Right atrium auricular region (tissue), 2 donors: ENCODE measurements around the gene TMX4. TPM values are rescaled to one million over a fixed set of nuclear protein-coding genes. Genes with fewer than 3 reads are reported as not detected.

Experiments used
- DNase-seq: peaks from one replicate; pipeline ENCODE4 v3.0.0-alpha.2; 2019; ENCODE audit warnings: low spot score
- H3K27ac ChIP-seq, 2 donors: fragments of 200-600 bp; sonication (generic); 1 replicate in 1 of 2; 2 replicates in 1 of 2; pipeline ENCODE4 v1.5.1; 2016 to 2019
- H3K27me3 ChIP-seq, 2 donors: fragments of 200-600 bp; sonication (generic); one replicate each; pipeline versions ENCODE4 v1.5.1 to v1.6.0; 2017 to 2019
- H3K36me3 ChIP-seq: fragments of 200-600 bp; sonication (generic); one replicate; pipeline ENCODE4 v1.5.1; 2016
- H3K4me1 ChIP-seq, 2 donors: fragments of 200-600 bp; sonication (generic); one replicate each; pipeline versions ENCODE4 v1.5.1 to v1.6.0; 2017 to 2019
- H3K4me3 ChIP-seq, 2 donors: fragments of 200-600 bp; sonication (generic); 1 replicate in 1 of 2; 2 replicates in 1 of 2; pipeline ENCODE4 v1.5.1; 2017 to 2019; ENCODE audit warnings: mild to moderate bottlenecking in 1 of 2, moderate library complexity in 1 of 2
- H3K9me3 ChIP-seq, 2 donors: fragments of 200-600 bp; sonication (generic); one replicate each; pipeline ENCODE4 v1.5.1; 2019
- CTCF ChIP-seq, 2 donors: fragments of 200-600 bp; sonication (generic); IDR thresholded peaks; one replicate each; pipeline ENCODE4 v1.5.1; 2019; ENCODE audit warnings: antibody characterized with exemption in 2 of 2
- total RNA-seq, 2 donors: library from RNA; depleted of rRNA; stranded (reverse); fragments of >200 nt; gene quantifications; one replicate each; pipeline ENCODE4 v1.1.0, GENCODE V29; 2016

TMX4 gene
- total RNA-seq, 2 donors from 2014 or later = 90.4 to 191 TPM

- DNase-seq = no peak
- Histone ChIP-seq H3K27ac (no peak overlapping the region), H3K36me3 (peaks cover 39% of the 10 kb centered on the region), H3K27me3 (no peaks in the 10 kb centered on the region), H3K9me3 (no peaks in the 10 kb centered on the region), H3K4me1 (peaks cover 0 to 18% of the 10 kb centered on the region in 2 donors), H3K4me3 (no peak overlapping the region)
- no peak for TF ChIP-seq CTCF (IDR thresholded peaks at IDR 0.05)
Observed at GRCh38 chr20:8002056-8002455, 17.5 kb downstream of the TMX4 start.

GRCh38 chr20:8000796-8001195, 18.8 kb downstream of the TMX4 start:
- Histone ChIP-seq H3K9me3 (no peaks in the 10 kb centered on the region), H3K27ac (no peak overlapping the region), H3K4me3 (no peak overlapping the region), H3K36me3 (peaks cover 50% of the 10 kb centered on the region), H3K27me3 (no peaks in the 10 kb centered on the region), H3K4me1 (peaks cover 0 to 17% of the 10 kb centered on the region in 2 donors)
- no peak for DNase-seq
- no peak for TF ChIP-seq CTCF (IDR thresholded peaks at IDR 0.05)

GRCh38 chr20:7996898-7997297, 22.7 kb downstream of the TMX4 start:
- no peak for TF ChIP-seq CTCF (IDR thresholded peaks at IDR 0.05)
- peaks cover 75% of the 10 kb centered on the region for H3K36me3 ChIP-seq
- H3K4me3 ChIP-seq = no peak overlapping the region
- H3K9me3 ChIP-seq = peaks cover 0 to 11% of the 10 kb centered on the region in 2 donors
- no peaks in the 10 kb centered on the region for H3K4me1 ChIP-seq
- H3K27me3 ChIP-seq = no peaks in the 10 kb centered on the region
- no peak for DNase-seq
- no peak overlapping the region for H3K27ac ChIP-seq

GRCh38 chr20:7994809-7995208, 24.8 kb downstream of the TMX4 start:
- no peaks in the 10 kb centered on the region for H3K27me3 ChIP-seq
- no peak for TF ChIP-seq CTCF (IDR thresholded peaks at IDR 0.05)
- no peak for DNase-seq
- H3K27ac ChIP-seq = no peak overlapping the region
- H3K36me3 ChIP-seq = peaks cover 62% of the 10 kb centered on the region
- H3K9me3 ChIP-seq = peaks cover 0 to 11% of the 10 kb centered on the region in 2 donors
- H3K4me1 ChIP-seq = no peaks in the 10 kb centered on the region
- no peak overlapping the region for H3K4me3 ChIP-seq

GRCh38 chr20:7993703-7994102, 25.9 kb downstream of the TMX4 start:
- Histone ChIP-seq H3K4me1 (no peaks in the 10 kb centered on the region), H3K36me3 (peaks cover 51% of the 10 kb centered on the region), H3K9me3 (peaks cover 0 to 11% of the 10 kb centered on the region in 2 donors), H3K4me3 (no peak overlapping the region), H3K27ac (no peak overlapping the region), H3K27me3 (no peaks in the 10 kb centered on the region)
- TF ChIP-seq CTCF (IDR thresholded peaks at IDR 0.05) = no peak
- no peak for DNase-seq

GRCh38 chr20:7993238-7993637, 26.3 kb downstream of the TMX4 start:
- Histone ChIP-seq H3K9me3 (peaks cover 0 to 11% of the 10 kb centered on the region in 2 donors), H3K4me1 (no peaks in the 10 kb centered on the region), H3K27ac (no peak overlapping the region), H3K4me3 (no peak overlapping the region), H3K27me3 (no peaks in the 10 kb centered on the region), H3K36me3 (peaks cover 46% of the 10 kb centered on the region)
- TF ChIP-seq CTCF (IDR thresholded peaks at IDR 0.05) = no peak
- DNase-seq = no peak
